H9 (cell line): Measurements from ENCODE around the gene RAB9A. TPM values are rescaled to one million over a fixed set of nuclear protein-coding genes. Genes with fewer than 3 reads are reported as not detected.

Source experiments
- DNase-seq: peaks from one replicate; pipeline ENCODE4 v3.0.0-alpha.2; 2017
- H2AFZ ChIP-seq: one replicate; pipeline ENCODE4 v1.6.1; 2013; ENCODE audit warnings: mild to moderate bottlenecking, low read length, control low read depth, moderate library complexity
- H2AK5ac ChIP-seq: 2 replicates; pipeline ENCODE4 v1.6.1; 2013; ENCODE audit warnings: low read length, control low read depth, mixed read lengths; ENCODE audit not compliant: insufficient read length
- H2BK120ac ChIP-seq: one replicate; pipeline ENCODE4 v1.6.1; 2013; ENCODE audit warnings: low read depth, mild to moderate bottlenecking, low read length, control low read depth, inconsistent platforms; ENCODE audit not compliant: poor library complexity, severe bottlenecking
- H2BK12ac ChIP-seq: 2 replicates; pipeline ENCODE4 v1.6.1; 2013; ENCODE audit warnings: low read length, control low read depth, mixed read lengths, low read depth; ENCODE audit not compliant: insufficient read length
- H2BK15ac ChIP-seq: 2 replicates; pipeline ENCODE4 v1.6.1; 2013; ENCODE audit warnings: low read depth, low read length, control low read depth
- H2BK20ac ChIP-seq: one replicate; pipeline ENCODE4 v1.6.1; 2013; ENCODE audit warnings: low read depth, mild to moderate bottlenecking, low read length, control low read depth, inconsistent platforms; ENCODE audit not compliant: poor library complexity, severe bottlenecking
- H2BK5ac ChIP-seq: 2 replicates; pipeline ENCODE4 v1.6.1; 2013; ENCODE audit warnings: low read length, control low read depth, mixed read lengths; ENCODE audit not compliant: insufficient read length
- H3K14ac ChIP-seq: 2 replicates; pipeline ENCODE4 v1.6.1; 2013; ENCODE audit warnings: low read length, control low read depth; ENCODE audit not compliant: insufficient read depth
- H3K18ac ChIP-seq: 2 replicates; pipeline ENCODE4 v1.6.1; 2013; ENCODE audit warnings: low read depth, mild to moderate bottlenecking, mixed read lengths, low read length, control low read depth; ENCODE audit not compliant: insufficient read length
- H3K23ac ChIP-seq: 2 replicates; pipeline ENCODE4 v1.6.1; 2013; ENCODE audit warnings: low read length, control low read depth, mixed read lengths, low read depth; ENCODE audit not compliant: insufficient read length
- H3K23me2 ChIP-seq: 2 replicates; pipeline ENCODE4 v1.6.1; 2013; ENCODE audit warnings: low read depth, mild to moderate bottlenecking, mixed read lengths, low read length, control low read depth; ENCODE audit not compliant: insufficient read length, poor library complexity, severe bottlenecking
- H3K27ac ChIP-seq: 2 replicates; pipeline ENCODE4 v1.5.1; 2013; ENCODE audit warnings: low read length, control low read depth, mixed read lengths, low read depth; ENCODE audit not compliant: insufficient read length
- H3K27me3 ChIP-seq: 2 replicates; pipeline ENCODE4 v1.6.1; 2013; ENCODE audit warnings: low read length, control low read depth, inconsistent platforms; ENCODE audit not compliant: insufficient read depth
- H3K4ac ChIP-seq: 2 replicates; pipeline ENCODE4 v1.6.1; 2013; ENCODE audit warnings: low read depth, mild to moderate bottlenecking, control low read depth, inconsistent platforms, low read length, moderate library complexity
- H3K4me1 ChIP-seq: 2 replicates; pipeline ENCODE4 v1.6.1; 2013; ENCODE audit warnings: low read length, control low read depth, inconsistent platforms; ENCODE audit not compliant: insufficient read depth
- H3K4me2 ChIP-seq: 2 replicates; pipeline ENCODE4 v1.6.1; 2013; ENCODE audit warnings: low read length, control low read depth, mixed read lengths; ENCODE audit not compliant: insufficient read length, insufficient read depth
- H3K56ac ChIP-seq: 2 replicates; pipeline ENCODE4 v1.6.1; 2013; ENCODE audit warnings: low read depth, mild to moderate bottlenecking, mixed read lengths, low read length, control low read depth; ENCODE audit not compliant: insufficient read length
- H3K79me1 ChIP-seq: 2 replicates; pipeline ENCODE4 v1.6.1; 2013; ENCODE audit warnings: low read depth, mild to moderate bottlenecking, moderate library complexity, low read length, control low read depth, inconsistent platforms; ENCODE audit not compliant: insufficient read depth, poor library complexity, severe bottlenecking
- H3K79me2 ChIP-seq: 2 replicates; pipeline ENCODE4 v1.6.1; 2013; ENCODE audit warnings: low read length, control low read depth, inconsistent platforms; ENCODE audit not compliant: insufficient read depth
- H3K9ac ChIP-seq: 2 replicates; pipeline ENCODE4 v1.6.1; 2013; ENCODE audit warnings: low read length, control low read depth, mixed read lengths; ENCODE audit not compliant: insufficient read length; ENCODE audit errors: extremely low read depth
- H3K9me3 ChIP-seq: one replicate; pipeline ENCODE4 v1.6.1; 2013; ENCODE audit warnings: low read depth, low read length, inconsistent platforms; ENCODE audit not compliant: control insufficient read depth
- H3T11ph ChIP-seq: one replicate; pipeline ENCODE4 v1.6.1; 2013; ENCODE audit warnings: mild to moderate bottlenecking, low read length, control low read depth, inconsistent platforms
- H4K20me1 ChIP-seq: one replicate; pipeline ENCODE4 v1.6.1; 2013; ENCODE audit not compliant: control insufficient read depth, insufficient read length, insufficient read depth
- H4K5ac ChIP-seq: 2 replicates; pipeline ENCODE4 v1.6.1; 2013; ENCODE audit warnings: low read depth, mild to moderate bottlenecking, mixed read lengths, low read length, control low read depth; ENCODE audit not compliant: insufficient read length
- H4K8ac ChIP-seq: replicated peaks from 2 replicates; pipeline ENCODE4 v1.6.1; 2013; ENCODE audit warnings: low read length, control low read depth, mixed read lengths, low read depth; ENCODE audit not compliant: insufficient read length
- H4K91ac ChIP-seq: 2 replicates; pipeline ENCODE4 v1.6.1; 2013; ENCODE audit warnings: low read depth, mild to moderate bottlenecking, moderate library complexity, mixed read lengths, low read length, control low read depth; ENCODE audit not compliant: insufficient read length
- H3K27ac Mint-ChIP-seq, 3 experiments: 2 replicates in 2 of 3; 3 replicates in 1 of 3; pipeline ENCODE4 v1.8.0; 2020 to 2021; ENCODE audit warnings: mixed read lengths in 3 of 3, mild to moderate bottlenecking in 1 of 3, moderate library complexity in 1 of 3
- H3K27me3 Mint-ChIP-seq: 2 replicates; pipeline ENCODE4 v1.8.0; 2021; ENCODE audit warnings: low read depth, mild to moderate bottlenecking, moderate library complexity, mixed read lengths
- H3K36me3 Mint-ChIP-seq, 3 experiments: 2 replicates in 2 of 3; 3 replicates in 1 of 3; pipeline ENCODE4 v1.8.0; 2020 to 2021; ENCODE audit warnings: low read depth in 3 of 3, mixed read lengths in 3 of 3; ENCODE audit not compliant: insufficient read depth in 1 of 3
- H3K4me1 Mint-ChIP-seq, 2 experiments: 2 replicates each; pipeline ENCODE4 v1.8.0; 2020; ENCODE audit warnings: mixed read lengths in 2 of 2
- H3K4me3 Mint-ChIP-seq, 2 experiments: 2 replicates in 1 of 2; 3 replicates in 1 of 2; pipeline ENCODE4 v1.8.0; 2020 to 2021; ENCODE audit warnings: mild to moderate bottlenecking in 2 of 2, mixed read lengths in 2 of 2, moderate library complexity in 1 of 2
- H3K9me3 Mint-ChIP-seq, 2 experiments: 2 replicates in 1 of 2; 3 replicates in 1 of 2; pipeline ENCODE4 v1.8.0; 2020; ENCODE audit warnings: mild to moderate bottlenecking in 2 of 2, mixed read lengths in 2 of 2, moderate library complexity in 1 of 2
- CTCF ChIP-seq: fragments of 200-600 bp; sonication (generic); conservative IDR thresholded peaks from 3 replicates; pipeline ENCODE4 v1.8.0; 2021; ENCODE audit warnings: antibody characterized with exemption, mild to moderate bottlenecking
- WGBS: extraction: QIAGEN DNeasy Blood & Tissue Kit; methylation state at CpG from one replicate; pipeline ENCODE4 v1.1.7; 2013; ENCODE audit warnings: missing lambda C conversion rate, low lambda C conversion rate, mixed read lengths; ENCODE audit not compliant: insufficient read length; ENCODE audit errors: extremely low coverage; 5-methylcytosine and 5-hydroxymethylcytosine counted together
- total RNA-seq: library from RNA; stranded (reverse); gene quantifications from 2 replicates; pipeline ENCODE4 v1.2.1, GENCODE V29; 2021

The RAB9A gene
- total RNA-seq, 1 experiment from 2014 or later: 21.3 TPM

- no peak for TF ChIP-seq CTCF
- no peaks in the 10 kb centered on the region for H3K9me3 ChIP-seq
These were observed 18.7 kb upstream of the RAB9A start for GRCh38 chrX:13670197-13670596.

More at GRCh38 chrX:13670197-13670596, 18.7 kb upstream of the RAB9A start:
- Mint-ChIP-seq H3K9me3 (peaks cover 25 to 52% of the 10 kb centered on the region in 2 experiments), H3K36me3 (peaks cover 0 to 4% (median 0%) of the 10 kb centered on the region in 3 experiments; a peak in 2 of 7 replicates), H3K27me3 (peaks cover under 1% of the 10 kb centered on the region; the same call in 1 of the 2 replicates), H3K27ac (no peak overlapping the region), H3K4me1 (0 out of 4 replicates have a peak, but pooled peaks cover 0 to 4% of the 10 kb centered on the region in 2 experiments), H3K4me3 (no peak overlapping the region)
- WGBS: no CpG with 5 or more reads among the region's 5 CpGs
- no peak overlapping the region for H3K27ac ChIP-seq
- no peak overlapping the region for H4K91ac ChIP-seq
- no peak overlapping the region for H4K5ac ChIP-seq
- H3K79me1 ChIP-seq: no peaks in the 10 kb centered on the region
- H3K4ac ChIP-seq: no peak overlapping the region
- no peaks in the 10 kb centered on the region for H3K4me1 ChIP-seq
- no peak overlapping the region for H4K8ac ChIP-seq
- H3K4me2 ChIP-seq: no peak overlapping the region
- no peak overlapping the region for H3K18ac ChIP-seq
- H3K27me3 ChIP-seq: no peaks in the 10 kb centered on the region
- no peak overlapping the region for H2BK20ac ChIP-seq
- no peak overlapping the region for H2BK12ac ChIP-seq
- no peak overlapping the region for H2BK5ac ChIP-seq
- no peak overlapping the region for H3K14ac ChIP-seq
- H3K23ac ChIP-seq: no peak overlapping the region
- H3K79me2 ChIP-seq: no peaks in the 10 kb centered on the region; the same call in 1 of the 2 replicates
- H2BK15ac ChIP-seq: no peak overlapping the region
- H3T11ph ChIP-seq: no peak overlapping the region
- DNase-seq: no peak
- H2AFZ ChIP-seq: no peak overlapping the region
- no peak overlapping the region for H3K56ac ChIP-seq
- H3K23me2 ChIP-seq: no peaks in the 10 kb centered on the region
- H2BK120ac ChIP-seq: no peak overlapping the region
- H3K9ac ChIP-seq: no peak overlapping the region
- H2AK5ac ChIP-seq: no peak overlapping the region
- H4K20me1 ChIP-seq: no peaks in the 10 kb centered on the region
